HG03439 (cell line): ENCODE data around the gene GOLGA6L7.
"Not testable (repeated sequence)": the region's sequence is repeated elsewhere in the genome, so short reads cannot be mapped to it uniquely, and the experiment has no call there.

ENCODE experiments used
- ATAC-seq: cut with Tn5 transposase; IDR thresholded peaks from one replicate; pipeline ENCODE4 v1.9.1; 2021; ENCODE audit warnings: mild to moderate bottlenecking, moderate library complexity; ENCODE audit not compliant: unreplicated experiment

GOLGA6L7 gene

DNA sequence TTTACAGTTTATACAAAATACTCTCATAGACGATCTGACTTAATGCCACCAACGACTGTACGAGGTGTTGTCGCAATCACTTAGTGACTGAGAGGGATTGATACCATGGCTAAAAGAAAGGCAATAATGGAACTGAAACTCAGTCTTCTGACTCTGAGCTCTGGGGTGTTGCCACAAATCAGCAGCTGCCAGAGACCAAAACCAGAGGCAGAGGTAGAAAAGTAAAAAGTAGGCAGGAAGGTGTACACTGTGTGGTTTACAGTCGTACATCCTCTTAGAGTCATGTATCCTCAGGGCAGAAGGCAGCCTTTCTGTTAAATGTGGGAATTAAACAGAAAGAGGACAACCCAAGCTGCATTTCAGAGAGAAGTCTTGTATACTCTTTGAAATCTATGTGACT lies 1.2 kb downstream of the GOLGA6L7 start:
- not testable (repeated sequence) for ATAC-seq

GRCh38 chr15:28844147-28844546 lies 4.3 kb downstream of the GOLGA6L7 start:
- not testable (repeated sequence) for ATAC-seq

- ATAC-seq = not testable (repeated sequence)
Measured at GRCh38 chr15:28843520-28843919, 4.9 kb downstream of the GOLGA6L7 start.

GRCh38 chr15:28842210-28842609 lies 6.2 kb downstream of the GOLGA6L7 start:
- ATAC-seq = not testable (repeated sequence)

GRCh38 chr15:28840285-28840684 lies 8.2 kb downstream of the GOLGA6L7 start:
- ATAC-seq = not testable (repeated sequence)

DNA sequence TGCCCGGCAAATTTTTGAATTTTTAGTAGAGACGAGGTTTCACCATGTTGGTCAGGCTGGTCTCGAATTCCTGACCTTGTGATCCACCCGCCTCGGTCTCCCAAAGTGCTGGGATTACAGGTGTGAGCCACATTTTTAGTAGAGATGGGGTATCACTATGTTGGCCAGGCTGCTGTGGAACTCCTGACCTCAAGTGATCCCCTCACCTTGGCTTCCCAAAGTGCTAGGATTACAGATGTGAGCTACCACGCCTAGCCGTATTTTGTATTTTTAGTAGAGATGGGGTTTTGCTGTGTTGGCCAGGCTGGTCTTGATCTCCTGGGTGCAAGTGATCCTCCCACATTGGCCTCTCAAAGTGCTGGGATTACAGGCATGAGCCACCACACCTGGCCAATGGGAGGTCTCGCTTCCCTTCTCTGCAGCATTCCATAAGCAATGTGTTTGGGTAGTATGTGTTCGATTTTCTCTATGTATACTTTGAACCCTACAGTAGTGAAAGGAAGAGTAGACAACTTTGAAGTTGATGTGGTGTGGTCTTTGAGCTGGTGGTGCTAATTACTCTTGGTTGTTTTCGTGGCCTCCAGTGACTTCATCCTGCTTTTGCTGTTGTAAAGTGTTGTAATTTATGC lies 13.4 kb downstream of the GOLGA6L7 start:
- not testable (repeated sequence) for ATAC-seq

GRCh38 chr15:28831897-28832587 lies 16.4 kb downstream of the GOLGA6L7 start:
- ATAC-seq = not testable (repeated sequence)

GRCh38 chr15:28821420-28821819 lies 27.0 kb downstream of the GOLGA6L7 start:
- ATAC-seq = not testable (repeated sequence)

GRCh38 chr15:28819930-28820295 lies 28.5 kb downstream of the GOLGA6L7 start:
- not testable (repeated sequence) for ATAC-seq

DNA sequence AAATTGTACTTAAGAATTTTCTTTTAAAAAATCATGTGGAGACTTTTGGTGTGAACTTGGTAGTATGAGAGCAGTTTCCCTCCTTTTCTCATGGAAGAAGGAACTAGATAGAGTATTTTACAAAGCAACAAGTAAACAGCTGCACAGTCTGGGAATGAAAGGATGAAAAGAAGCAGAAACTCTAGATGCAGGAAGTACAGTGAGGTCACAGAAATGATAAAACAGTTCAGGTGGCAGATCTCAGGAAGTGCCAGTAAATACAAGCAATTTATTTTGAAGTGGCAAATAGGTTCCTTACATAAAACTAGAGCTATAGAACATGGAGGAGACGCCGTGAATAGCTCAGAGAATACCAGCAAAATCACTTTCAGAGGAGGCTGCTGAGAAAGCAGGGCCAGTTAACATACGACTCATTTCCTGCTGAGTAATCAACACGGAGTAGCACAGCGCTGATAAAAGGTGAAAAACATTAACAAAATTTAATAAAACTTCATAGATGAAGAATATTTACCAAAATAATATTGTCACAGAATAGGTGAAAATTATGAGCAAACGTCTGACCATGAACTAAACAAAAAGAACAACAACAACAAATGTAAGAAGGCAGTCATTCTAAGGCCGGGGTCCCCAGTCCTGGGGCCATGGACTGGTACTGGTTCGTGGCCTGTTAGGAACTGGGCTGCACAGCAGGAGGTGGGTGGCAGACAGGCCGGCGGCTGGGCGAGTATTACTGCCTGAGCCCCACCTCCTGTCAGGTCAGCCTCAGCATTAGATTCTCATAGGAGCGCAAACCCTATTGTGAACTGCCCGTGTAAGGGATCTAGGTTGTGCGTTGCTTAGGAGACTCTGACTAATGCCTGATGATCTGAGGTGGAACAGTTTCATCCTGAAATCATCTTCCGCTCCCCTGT lies 29.2 kb downstream of the GOLGA6L7 start:
- ATAC-seq = not testable (repeated sequence)

- ATAC-seq = not testable (repeated sequence)
Measured at GRCh38 chr15:28818168-28818567, 30.3 kb downstream of the GOLGA6L7 start.

- not testable (repeated sequence) for ATAC-seq
Measured at GRCh38 chr15:28814059-28814458, 34.4 kb downstream of the GOLGA6L7 start.

DNA sequence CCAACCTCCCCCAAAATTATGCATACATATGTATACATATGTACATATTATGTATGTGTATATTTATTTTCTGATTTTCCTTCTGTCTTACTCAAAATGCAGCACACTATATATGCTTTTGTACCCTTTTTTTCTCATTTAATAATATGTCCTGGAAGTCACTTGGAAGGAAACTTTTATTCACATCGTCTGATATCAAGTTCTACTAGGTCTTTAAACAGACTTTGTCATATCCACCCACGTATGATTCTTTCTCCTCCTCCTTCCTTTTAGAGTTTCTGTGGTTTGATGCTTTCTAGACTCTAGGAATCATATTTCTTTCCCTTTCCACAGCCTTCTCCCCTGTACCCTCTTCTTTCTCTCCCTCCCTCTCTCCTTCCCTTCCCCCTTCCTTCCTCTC lies 35.1 kb downstream of the GOLGA6L7 start:
- not testable (repeated sequence) for ATAC-seq

DNA sequence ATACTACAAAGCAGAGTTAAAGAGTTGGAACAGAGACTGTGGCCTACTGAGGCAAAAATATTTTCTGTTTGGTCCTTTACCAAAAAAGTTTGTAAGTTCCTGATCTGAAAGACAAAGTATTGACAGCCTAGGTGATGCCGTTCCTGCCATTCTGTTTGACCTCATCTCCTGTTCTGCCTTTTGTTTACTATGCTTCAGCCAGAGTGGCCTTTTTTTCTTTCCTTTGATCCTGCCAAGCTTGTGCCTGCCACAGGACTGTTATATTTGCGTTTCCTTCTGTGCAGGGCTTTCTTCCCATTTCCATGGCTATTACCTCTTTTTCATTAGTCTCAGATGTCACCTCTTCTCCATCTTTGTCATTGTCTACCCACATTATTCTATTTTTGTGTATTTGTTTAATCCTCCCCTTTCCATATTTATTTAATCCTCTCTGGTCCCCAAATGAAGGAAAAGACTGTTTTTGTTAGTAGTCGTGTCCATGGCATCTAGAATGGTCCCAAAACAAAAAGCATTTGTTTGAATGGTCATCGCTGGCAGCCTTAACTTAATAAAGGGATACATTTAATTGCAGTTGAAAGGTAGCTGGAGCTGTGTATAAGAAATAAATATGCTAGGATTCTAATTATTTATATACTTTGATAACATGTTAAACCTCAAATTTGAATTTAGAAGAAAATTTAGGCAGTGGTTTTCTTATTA lies 36.4 kb downstream of the GOLGA6L7 start:
- not testable (repeated sequence) for ATAC-seq

- not testable (repeated sequence) for ATAC-seq
Measured at GRCh38 chr15:28810444-28810843, 38.0 kb downstream of the GOLGA6L7 start.

- ATAC-seq = not testable (repeated sequence)
Measured at GRCh38 chr15:28808136-28808535, 40.3 kb downstream of the GOLGA6L7 start.

DNA sequence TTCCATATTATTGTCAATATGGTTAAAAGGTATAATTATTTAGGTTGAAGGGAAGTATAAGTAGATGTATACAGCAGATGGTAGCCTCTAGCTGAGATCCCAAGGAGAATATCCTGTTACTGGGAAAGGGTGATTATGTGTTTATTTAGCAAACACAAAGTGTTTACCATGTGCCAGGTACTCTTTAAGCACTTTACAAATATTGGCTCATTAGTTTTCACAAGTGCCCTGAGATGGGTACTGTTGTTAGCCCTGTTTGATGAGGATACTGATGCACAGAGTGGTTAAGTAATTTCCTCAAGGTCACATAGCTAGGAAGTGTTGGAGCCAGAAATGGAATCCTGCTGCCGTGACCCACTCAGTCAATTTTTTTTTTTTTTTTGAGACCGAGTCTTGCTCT lies 48.1 kb downstream of the GOLGA6L7 start:
- not testable (repeated sequence) for ATAC-seq

GRCh38 chr15:28798234-28798633 lies 50.2 kb downstream of the GOLGA6L7 start:
- ATAC-seq = not testable (repeated sequence)

DNA sequence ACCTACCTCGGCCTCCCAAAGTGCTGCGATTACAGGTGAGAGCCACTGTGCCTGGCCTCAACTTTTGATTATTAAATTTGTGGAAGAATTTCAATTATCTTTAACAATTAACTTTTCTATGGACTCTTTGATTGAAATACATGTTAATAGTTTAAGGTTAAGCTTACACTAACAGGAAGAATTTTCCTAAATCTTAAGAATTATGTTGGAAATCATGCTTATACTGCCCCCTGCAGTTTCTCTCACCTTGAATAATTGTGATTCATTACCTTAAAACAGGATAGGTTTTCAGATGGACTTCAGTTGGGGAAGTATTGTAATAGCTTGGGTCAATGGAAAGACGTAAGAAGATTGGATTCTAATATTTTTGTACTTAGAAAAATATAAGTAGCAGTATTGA lies 54.2 kb downstream of the GOLGA6L7 start:
- ATAC-seq = not testable (repeated sequence)
